ENCODE results near the gene CEACAM8.
"Not testable (repeated sequence)": the region's sequence is repeated elsewhere in the genome, so short reads cannot be mapped to it uniquely, and the experiment has no call there.

CEACAM8 gene

DNA sequence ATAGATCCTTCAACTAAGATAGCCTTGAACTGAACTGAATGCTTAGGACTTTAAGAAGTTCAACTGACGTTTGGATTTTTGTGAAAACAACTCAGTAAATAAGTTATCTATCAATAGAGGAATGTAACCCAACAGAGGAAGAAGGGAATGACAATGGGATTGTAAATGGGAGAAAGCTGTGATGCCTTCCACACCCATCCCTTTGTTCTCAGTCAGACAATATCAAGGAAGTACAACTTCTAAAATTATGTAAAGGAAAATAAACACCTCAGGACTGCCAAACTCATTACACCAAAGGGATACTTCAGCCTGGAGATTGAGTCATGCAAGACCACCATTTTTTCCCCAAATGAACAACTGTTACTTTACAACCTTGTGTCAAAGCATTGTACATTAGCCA lies 21.1 kb downstream of the CEACAM8 start:
- DNase-seq (ENCODE audit: low read depth): no peak

DNA sequence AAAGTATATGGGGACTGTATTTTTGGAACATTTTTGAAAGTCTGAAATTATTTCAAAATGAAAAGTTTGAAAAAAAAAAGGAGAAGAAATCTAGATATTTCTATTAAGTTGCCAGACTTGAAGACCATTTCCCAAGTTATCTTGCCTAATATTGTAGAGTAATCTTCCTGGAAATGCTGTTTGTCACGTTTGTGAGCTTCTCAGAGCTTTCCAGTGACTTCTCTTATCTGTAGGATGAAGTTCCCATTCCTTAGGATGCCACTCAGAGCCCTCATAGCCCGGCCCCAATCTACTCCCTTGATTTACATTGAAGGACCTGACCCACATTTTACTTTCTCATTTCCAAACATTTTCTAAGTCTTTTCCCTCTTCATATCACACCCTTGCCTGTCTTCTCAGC lies 23.6 kb downstream of the CEACAM8 start:
- no peak for DNase-seq (ENCODE audit: low read depth)

DNA sequence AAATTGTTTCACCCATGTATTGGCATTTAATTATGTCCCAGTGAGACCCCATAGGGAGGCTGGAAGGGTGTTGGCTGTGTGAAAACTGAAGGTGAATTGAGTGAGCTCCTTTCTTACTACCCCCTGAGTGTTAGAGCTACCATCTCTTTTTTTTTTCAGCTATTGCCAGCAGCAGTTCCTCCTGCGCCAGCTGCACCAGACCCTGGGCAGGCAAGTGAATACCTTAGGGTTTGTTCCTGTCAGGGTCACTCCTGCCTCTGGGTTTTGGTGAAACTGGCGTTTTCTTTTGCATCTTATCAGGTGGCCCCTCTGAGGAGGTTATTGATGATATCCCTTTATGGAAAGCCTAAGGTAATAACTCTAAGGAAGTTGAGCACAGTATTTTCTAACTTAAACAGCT lies 25.5 kb downstream of the CEACAM8 start:
- DNase-seq (ENCODE audit: low read depth): no peak

DNA sequence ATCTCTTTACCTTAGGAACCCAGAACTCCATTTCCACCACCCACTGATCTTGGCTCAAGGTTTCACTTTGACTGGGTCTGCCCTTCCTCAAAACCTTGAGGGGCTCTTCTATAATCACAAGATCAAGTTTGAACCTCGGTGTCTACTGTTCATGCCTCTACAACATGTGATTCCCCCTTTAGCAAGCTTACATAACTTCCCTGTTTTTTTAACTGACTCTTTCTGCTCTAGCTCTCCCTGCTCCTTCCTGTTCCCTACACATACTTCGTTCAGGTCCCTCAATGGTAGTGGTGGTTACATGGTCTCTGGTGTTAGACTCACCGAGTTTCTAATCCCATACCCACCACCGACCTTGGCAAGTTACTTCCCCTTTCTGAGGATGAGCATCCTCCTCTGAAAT lies 26.7 kb downstream of the CEACAM8 start:
- DNase-seq (ENCODE audit: low read depth): no peak

DNA sequence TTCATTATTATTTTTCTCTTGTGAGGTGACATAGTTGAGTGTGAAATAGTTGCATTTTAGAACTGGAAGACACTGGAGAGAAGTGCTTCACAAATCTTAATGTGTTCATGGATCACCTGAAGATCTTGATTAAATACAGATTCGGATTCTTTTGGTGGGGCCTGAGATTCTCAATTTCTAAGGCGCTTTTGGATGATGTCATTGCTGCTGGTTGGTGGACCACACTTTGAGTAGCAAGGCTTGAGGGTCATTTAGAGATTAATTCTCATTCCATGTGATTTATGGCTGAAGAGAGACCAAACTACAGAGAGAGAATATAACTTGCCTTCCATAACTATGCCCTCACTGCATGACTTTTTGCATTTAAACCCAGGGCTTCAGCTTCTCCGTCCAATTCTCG lies 27.2 kb downstream of the CEACAM8 start:
- no peak for DNase-seq (ENCODE audit: low read depth)

DNA sequence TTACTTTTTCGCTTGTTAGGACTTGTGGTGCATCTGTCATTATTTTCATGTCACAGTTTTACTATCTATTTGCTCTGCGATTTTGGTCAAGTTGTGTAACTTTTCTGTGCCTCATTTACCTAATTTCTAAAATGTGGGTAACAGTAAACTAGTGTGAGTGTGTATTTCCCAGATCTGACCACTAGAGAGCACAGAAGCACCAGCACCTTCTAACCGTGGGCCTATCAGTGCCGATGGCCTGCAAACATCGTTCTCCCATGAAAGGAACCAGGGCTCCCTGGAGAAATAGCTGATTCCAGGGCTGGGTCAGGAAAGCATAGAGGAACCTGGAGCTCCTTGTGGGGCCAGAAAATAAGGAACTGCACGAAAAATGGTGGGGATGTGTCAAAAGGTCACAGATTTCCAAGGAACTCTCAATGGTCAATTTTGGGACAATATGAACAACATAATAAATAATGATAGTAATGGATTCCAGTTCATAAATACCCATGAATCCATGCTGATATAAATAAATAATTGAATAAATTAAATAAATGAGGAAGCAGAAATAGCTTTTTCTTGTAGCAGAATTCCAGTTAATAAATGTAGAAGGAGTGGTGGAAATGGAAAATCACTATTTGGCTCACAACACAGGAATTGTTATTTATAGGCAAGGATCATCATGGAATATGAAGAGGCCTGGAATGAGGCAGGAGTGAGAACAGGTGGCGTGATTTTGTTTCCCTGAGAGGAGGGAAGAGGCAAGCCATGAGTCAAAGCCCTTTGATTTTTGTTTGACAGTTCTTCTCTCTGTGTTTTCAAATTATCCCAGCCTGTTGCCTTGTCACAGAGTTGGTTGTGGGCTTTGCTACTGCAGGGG lies 31.1 kb downstream of the CEACAM8 start:
- peak; percentile 12 for DNase-seq (ENCODE audit: low read depth)

DNA sequence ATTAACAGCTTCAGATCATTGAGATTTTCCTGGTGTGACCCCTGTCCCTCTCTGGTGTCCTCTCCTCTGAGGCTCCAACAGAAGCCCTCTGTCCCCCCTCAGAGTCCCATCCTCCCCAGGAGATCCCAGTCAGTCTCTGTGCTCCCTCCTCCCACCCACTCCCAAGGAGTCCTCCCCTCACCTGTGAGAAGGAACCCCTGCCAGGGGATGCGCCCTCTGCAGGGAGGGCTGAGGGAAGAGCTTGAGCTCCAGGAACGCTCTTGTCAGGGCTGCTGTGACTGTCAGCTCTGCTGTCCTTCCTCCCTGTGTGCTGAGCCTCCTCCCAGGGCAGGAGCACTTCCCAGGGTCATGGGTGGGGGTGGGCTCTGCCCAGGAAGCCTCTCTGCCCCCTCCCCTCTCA lies 33.2 kb downstream of the CEACAM8 start:
- no peak for DNase-seq (ENCODE audit: low read depth)

DNA sequence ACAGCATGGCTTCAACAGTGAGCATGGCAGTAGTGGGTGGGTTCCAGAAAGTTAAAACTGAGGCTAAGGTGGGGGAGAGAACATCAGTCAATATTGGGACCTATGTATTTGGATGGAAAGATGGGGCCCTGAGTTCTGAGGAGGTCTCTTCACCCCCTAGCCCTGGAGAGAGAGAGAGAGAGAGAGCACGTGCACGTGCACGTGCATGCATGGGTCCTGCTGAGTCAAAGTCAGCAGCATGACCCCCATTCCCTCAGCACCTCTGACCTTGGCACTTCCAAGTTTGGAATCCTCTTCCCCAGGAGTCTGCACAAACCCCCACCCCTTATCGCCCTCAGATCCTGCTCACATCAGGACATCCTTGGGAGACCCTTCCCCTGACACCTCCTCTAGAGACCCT lies 34.0 kb downstream of the CEACAM8 start:
- DNase-seq (ENCODE audit: low read depth): no peak

DNA sequence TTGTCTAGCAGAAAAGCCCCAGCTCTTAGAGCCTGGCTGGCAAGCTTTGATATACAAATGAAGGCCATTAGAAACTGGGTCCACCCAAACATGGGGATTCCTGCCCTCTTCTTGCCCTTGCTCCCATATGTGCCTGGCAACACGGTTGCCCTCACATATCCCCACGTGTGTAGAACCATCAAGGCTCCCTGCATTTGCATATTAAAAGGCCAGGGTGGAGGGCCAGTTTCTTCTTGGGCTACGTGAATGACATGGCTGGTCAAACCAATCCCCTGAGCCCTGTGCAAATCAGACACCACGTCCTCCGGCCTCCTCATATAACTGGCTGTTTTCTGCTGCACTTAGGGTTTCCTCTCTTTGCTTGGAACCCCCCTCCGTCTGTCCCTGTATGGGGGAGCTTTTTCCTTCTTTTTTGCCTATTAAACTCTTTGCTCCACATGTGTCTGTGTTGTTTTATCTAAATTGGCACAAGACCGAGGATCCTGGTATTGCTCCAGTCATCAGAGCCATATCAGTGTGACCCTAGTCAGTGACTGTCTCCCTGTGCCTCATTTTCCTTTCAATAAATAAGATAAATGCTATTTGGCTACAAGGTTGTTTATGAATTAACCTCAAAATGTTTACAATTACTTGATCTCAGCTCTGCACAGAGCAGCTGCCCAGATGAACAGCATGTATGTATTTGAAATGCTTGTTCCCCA lies 36.1 kb downstream of the CEACAM8 start:
- DNase-seq (ENCODE audit: low read depth): no peak

DNA sequence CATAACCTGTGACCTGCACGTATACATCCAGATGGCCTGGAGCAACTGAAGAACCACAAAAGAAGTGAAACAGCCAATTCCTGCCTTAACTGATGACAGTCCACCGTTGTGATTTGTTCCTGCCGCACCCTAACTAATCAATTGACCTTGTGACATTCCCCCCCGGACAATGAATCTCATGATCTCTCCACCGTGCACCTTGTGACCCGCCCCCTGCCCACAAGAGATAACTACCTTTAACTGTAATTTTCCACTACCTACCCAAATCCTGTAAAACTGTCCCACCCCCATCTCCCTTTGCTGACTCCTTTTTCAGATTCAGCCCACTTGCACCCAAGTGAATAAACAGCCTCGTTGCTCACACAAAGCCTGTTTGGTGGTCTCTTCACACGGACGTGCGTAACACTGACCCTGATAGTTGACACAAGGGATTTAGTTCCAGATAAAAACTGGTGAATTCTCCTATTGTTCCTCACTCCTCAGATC lies 37.3 kb downstream of the CEACAM8 start:
- not testable (repeated sequence) for DNase-seq (ENCODE audit: low read depth)

DNA sequence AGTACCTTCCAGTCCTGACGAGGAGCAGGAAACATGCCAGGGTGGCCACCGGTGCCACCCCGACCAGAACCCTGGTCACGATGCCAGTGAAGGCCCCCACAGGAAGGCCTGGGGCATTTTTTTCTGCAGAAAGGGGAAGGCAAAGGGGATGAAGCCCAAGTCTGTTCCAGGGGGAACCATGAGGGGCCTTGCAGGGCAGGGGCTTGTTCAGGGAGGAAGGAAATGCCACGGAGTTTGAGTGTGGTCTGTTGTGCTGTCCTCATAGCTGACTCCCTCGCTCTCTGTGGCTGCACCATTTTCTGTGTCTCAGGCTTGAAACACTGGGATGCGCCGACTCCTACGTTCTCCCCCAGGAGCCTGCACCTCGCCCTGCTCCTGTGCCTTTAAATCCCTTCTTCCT lies 38.9 kb downstream of the CEACAM8 start:
- DNase-seq (ENCODE audit: low read depth): no peak

DNA sequence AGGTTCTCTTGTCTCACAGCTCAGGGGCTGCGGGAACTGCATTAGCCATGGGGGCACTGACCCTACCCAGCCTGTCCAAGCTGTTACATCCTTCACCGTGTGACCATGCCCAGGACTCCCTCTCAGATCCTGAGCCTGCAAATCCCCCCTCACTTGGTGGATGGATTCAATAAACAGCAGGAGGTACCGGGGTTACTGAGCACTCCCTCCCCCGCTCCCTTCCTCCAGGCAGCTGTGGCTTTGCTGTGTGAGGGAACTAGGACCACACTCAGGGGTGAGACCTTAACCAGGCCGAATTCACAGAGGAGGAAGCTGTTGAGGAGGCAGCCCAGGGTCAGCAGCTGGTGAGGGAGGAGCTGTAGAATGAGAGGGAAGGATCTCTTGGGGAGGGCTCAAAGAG lies 39.4 kb downstream of the CEACAM8 start:
- no peak for DNase-seq (ENCODE audit: low read depth)

DNA sequence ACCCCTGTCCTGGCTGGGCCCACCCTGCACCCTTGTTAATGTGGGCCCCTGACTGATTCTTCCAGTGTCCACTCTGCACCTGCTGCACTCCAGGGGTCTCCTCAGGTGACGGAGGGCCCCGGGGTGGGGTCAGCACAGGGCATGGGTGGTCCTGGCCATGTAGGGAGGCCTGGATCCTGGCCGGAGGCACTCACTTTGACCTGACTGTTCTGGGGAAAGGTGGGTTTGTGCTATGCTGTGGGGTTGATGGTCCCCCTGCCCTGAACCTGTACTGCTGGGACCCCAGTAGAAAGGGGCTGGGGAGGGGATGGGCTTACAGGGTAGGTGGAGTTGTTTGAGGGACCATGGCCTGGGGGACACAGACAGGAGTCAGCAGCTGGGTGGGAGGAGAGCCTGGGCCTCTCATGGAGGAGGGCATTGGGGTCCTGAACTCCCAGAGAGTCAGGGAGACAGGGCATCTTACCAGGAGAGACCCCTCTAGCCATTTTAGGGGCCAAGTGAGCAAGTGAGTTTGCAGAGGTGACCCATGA lies 40.6 kb downstream of the CEACAM8 start:
- no peak for DNase-seq (ENCODE audit: low read depth)

DNA sequence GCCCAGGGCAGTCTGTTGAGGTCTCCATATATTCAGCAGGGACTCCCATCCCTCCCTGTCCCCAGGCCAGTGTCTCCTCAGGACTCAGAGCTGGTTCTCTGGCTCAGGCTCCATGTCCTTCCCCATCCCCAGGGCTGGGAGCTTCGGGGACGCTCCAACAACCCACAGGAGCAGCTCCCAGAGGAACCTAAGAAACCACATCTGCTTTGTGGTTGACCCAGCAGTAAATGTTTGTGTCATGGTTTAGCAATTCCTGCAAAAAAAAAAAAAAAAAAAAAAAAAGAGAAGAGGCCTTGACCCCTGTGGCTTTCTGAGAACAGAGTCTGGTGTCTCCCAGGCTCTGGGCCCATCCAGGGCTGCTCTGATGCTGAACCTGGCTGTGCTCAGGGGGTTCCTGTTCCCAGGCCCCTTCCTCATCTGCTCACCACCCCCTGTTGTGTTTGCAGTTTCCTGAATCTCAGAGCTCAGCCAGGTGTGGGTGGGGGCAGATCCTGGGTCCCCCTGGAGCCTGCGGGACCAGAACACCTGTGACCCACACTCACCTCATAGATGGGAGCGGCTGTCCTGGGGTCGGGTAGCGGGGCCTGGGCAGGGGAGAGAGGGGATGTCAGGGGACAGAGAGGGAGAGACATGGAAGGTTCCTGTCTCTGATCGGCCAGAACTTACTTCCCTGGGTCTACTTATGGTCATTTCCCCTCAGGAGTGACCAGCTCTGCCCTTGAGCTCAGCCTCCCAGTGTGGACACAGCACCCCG lies 41.3 kb downstream of the CEACAM8 start:
- DNase-seq (ENCODE audit: low read depth): peak; percentile 42

DNA sequence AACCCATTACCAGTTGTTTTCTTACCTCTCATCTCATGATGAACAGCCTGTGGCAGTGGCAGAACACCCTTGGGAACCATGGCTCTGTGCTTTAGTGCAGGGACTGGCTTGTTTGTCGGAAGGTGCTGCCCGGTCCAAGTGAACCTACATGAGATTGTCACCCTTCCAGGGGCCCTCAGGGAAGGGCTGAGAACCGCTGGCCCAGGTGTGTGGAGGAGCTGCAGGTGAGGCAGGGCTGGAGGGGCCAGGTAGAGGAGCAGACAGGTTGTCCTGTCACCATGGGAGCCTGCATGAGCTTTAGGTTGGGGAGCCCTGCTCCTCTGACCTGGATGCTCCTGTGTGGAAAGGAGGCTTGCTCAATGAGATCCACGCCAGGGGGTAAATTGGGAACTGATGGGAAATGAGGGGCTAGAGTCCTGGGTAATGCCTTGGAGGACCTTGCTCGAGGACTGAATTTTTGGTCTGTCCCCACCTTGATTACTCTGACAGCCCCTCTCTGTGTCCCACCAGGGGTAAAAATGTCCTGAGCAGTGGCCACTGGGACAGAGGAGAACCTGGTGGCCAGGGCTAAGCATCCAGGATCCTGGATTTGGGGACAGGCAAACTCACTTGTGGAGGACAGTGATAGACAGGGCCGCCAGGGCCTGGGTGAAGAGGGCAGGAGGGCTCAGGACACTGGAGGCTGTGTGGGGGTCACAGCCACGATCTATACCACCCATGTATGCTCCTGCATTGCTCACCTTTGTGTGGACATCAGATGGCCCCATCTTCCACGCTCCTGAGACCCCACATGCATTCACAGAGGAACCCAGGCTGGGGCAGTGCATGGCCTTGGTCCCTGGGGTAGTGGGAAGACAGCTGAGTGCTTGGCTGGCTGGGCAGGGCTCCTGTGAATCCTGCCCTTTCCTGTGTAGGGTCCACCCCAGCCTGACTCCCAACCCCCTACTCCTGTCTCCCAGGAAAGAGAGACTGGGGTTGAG lies 42.3 kb downstream of the CEACAM8 start:
- no peak for DNase-seq (ENCODE audit: low read depth)

DNA sequence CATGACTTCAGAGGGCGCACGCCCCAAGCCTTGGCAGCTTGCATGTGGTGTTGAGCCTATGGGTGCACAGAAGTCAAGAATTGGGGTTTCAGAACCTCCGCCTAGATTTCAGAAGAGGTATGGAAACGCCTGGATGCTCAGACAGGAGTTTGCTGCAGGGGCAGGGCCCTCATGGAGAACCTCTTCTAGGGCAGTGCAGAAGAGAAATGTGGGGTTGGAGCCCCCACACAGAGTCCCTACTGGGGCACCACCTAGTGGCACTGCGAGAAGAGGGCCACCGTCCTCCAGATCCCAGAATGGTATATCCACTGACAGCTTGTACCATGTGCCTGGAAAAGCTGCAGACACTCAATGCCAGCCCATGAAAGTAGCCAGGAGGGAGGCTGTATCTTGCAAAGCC lies 44.2 kb downstream of the CEACAM8 start:
- DNase-seq (ENCODE audit: low read depth): not testable (repeated sequence)

DNA sequence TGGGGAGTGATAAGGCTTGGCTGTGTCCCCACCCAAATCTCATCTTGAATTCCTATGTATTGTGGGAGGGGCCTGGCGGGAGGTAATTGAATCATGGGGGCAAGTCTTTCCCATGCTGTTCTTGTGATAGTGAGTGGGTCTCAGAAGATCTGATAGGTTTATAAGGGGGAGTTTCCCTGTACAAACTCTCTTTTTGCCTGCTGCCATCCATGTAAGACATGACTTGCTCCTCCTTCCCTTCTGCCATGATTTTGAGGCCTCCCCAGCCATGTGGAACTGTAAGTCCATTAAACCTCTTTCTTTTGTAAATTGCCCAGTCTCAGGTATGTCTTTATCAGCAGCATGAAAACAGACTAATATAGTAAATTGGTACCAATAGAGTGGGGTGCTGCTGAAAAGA lies 45.7 kb downstream of the CEACAM8 start:
- not testable (repeated sequence) for DNase-seq (ENCODE audit: low read depth)

DNA sequence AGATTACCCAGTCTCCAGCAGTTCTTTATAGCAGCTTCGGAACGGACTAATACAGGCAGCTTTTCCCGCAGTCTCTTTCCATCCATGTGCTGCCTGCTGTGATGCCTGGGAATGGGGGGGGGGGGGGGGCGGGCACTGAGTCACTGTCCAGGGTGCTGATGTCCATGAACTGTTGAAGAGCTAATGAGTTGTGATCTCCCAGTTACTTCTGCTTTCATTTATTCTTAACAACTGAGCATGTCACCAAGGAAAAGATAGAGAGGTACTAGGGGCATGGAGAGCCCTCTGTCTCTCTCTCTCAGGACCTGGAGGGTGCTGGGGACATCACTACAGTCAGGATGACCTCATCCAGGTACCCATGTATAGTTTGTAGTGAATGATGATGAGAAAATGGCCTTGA lies 46.2 kb downstream of the CEACAM8 start:
- DNase-seq (ENCODE audit: low read depth): no peak

DNA sequence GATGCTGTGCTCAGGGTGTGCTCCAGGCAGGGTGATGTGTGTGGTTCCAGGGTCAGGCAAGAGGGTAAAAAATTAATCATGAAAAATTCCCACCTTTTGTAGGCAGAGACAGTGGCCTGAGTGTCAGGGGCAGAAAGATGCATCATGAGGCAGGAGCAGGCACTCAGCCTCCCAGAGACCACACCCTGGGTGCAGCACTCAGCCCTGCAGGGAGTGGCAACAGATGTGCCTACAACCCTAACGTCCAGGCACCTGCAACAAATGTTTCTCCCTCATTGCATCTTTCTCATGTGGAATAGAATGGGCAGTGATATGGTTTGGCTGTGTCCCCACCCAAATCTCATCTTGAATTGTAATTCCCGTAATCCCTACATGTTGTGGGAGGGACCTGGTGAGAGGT lies 46.8 kb downstream of the CEACAM8 start:
- no peak for DNase-seq (ENCODE audit: low read depth)

DNA sequence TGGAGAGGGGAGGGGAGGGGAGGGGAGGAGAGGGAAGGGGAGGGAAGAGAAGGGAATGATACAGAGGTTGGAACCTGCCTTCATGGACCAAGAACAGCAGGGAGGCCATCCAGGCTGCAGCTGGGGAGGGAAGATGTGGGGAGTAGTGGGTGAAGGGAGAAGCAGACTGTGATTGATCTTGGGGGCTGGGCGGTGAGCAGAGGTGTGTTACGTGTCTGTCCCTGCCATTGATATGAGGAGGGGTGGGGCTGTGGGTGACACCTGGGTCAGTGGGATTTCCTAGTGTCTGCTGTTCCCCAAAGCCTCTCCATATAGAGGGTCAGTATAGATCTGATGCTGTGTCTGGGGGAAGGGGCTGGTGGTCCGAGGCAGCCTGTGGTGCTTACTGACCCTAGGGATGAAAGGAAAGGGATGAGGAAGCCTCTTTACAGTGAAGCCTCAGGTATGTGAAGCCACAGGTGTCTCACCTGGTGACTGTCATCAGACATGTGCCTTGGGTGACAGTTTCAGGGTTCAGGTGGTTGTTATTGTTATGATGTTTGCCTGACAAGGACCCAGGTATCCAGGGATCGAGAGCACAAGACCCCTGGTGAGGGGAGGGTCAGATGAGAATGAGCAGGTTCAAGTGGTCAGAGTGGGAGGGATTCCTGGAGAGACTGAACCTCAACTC lies 47.8 kb downstream of the CEACAM8 start:
- no peak for DNase-seq (ENCODE audit: low read depth)

DNA sequence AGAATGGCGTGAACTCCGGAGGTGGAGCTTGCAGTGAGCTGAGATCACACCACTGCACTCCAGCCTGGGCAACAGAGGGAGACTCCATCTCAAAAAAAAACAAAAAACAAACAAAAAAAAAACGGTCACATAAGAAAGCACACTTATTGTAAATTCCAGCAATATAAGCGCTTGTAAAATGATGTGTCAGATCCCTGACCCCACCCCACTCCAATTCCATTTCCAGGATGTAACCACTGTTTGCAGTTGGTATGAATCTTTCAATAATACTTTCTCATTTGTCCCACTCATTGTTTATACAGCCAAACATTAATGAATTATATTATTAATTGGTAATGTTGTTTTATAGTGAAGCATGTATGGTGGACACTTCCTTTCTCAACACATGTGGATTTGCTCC lies 50.6 kb downstream of the CEACAM8 start:
- DNase-seq (ENCODE audit: low read depth): no peak

Measured in stromal cell of bone marrow (primary cell).